ENCODE data around the gene RASL10A. TPM values are rescaled to one million over a fixed set of nuclear protein-coding genes. Genes with fewer than 3 reads are reported as not detected.
A peak's percentile ranks its signal among the peaks of the same experiment; 100 is the strongest.

Gene RASL10A
- total and polyA plus RNA-seq, 2 experiments from 2014 or later, result 0.20 TPM; not detected in 1

DNA sequence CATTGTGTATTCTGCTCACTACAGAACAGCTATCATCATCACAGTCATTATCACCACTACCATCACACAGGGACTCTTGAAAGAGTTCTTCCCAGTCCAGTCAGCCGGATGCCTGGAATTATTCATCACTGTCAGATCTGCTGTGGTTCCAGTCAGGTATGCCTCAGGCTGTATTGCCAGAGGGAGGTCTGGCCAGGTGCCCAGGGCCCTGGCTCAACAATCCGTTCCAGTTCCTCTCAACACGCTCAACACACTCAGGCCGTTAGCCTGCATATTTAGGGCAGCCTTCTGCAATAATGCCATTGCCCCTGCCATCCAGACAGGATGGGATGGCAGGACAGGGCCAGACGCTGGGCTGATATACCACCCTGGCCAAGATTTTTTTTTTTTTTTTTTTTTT, 28.6 kb upstream of the RASL10A start:
- 35 to 41% methylated on average over 5 of the region's 5 CpGs for WGBS, 2 experiments (ENCODE audit: low coverage in 1 of 2, low lambda C conversion rate in 2 of 2, missing lambda C conversion rate in 2 of 2)
- H2AFZ ChIP-seq, result no peak overlapping the region
- peak; percentile 90 for DNase-seq
- TF ChIP-seq EZH2phosphoT487 (IDR thresholded peaks at IDR 0.05; ENCODE audit: insufficient read depth, low read depth), result no peak
- no peak for TF ChIP-seq EZH2 (IDR thresholded peaks at IDR 0.05; ENCODE audit: insufficient read depth, poor library complexity, severe bottlenecking)
- H3K4me3 ChIP-seq, result no peak overlapping the region
- peaks cover 17% of the 10 kb centered on the region; the same call in 1 of the 2 replicates for H3K36me3 ChIP-seq (ENCODE audit: low read depth)
- peak overlapping the region; percentile 1 for H3K4me2 ChIP-seq (ENCODE audit: unreplicated experiment)
- H3K27ac ChIP-seq, result peak overlapping the region; percentile 47
- H3K4me1 ChIP-seq (ENCODE audit: insufficient read depth), result peaks cover 14% of the 10 kb centered on the region
- H3K79me2 ChIP-seq (ENCODE audit: insufficient read depth), result no peaks in the 10 kb centered on the region
- H3K27me3 ChIP-seq (replicated peaks; ENCODE audit: insufficient read depth), result no peaks in the 10 kb centered on the region
- H3K9me3 ChIP-seq (ENCODE audit: low read depth), result no peaks in the 10 kb centered on the region
- in situ Hi-C loops (cut with MboI), result no loop called here
- H3K9ac ChIP-seq, result no peak overlapping the region
- H3F3A ChIP-seq (ENCODE audit: insufficient read depth), result peaks cover 24% of the 10 kb centered on the region
- no peaks in the 10 kb centered on the region for H4K20me1 ChIP-seq (ENCODE audit: insufficient read depth)
- no peaks in the 10 kb centered on the region for H3K9me2 ChIP-seq (ENCODE audit: insufficient read depth)

DNA sequence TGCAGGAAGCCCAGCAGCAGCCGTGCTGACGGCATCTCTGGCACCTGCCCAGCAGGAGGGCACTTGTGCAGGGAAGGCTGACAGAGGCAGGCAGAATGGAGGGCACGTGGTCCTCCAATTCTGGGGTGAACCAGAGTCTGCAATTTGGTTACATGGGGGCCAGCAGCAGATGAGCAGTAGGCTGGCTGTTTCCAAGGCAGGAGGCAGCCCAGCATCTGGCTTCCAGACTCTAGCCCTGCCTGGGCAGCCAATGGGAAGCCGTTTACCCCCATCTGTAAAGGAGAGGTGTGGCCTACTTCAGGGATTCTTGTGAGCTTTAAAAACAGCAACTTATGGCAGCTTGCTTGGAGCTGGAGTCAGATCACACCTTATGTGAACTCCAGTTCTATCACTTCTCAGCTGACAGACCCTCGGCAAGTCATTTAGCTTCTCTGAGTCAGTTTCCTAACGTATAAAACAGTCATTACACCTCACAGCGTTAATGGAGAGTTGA, 27.9 kb upstream of the RASL10A start:
- TF ChIP-seq EZH2 (IDR thresholded peaks at IDR 0.05; ENCODE audit: insufficient read depth, poor library complexity, severe bottlenecking), result no peak
- no peak for TF ChIP-seq EZH2phosphoT487 (IDR thresholded peaks at IDR 0.05; ENCODE audit: insufficient read depth, low read depth)
- no peaks in the 10 kb centered on the region for H3K9me2 ChIP-seq (ENCODE audit: insufficient read depth)
- peaks cover 24% of the 10 kb centered on the region for H3F3A ChIP-seq (ENCODE audit: insufficient read depth)
- H3K9me3 ChIP-seq (ENCODE audit: low read depth), result no peaks in the 10 kb centered on the region
- H4K20me1 ChIP-seq (ENCODE audit: insufficient read depth), result no peaks in the 10 kb centered on the region
- H3K36me3 ChIP-seq (ENCODE audit: low read depth), result peaks cover 13% of the 10 kb centered on the region; the same call in 1 of the 2 replicates
- peak; percentile 29 for DNase-seq
- H3K27me3 ChIP-seq (replicated peaks; ENCODE audit: insufficient read depth), result no peaks in the 10 kb centered on the region
- peaks cover 14% of the 10 kb centered on the region for H3K4me1 ChIP-seq (ENCODE audit: insufficient read depth)
- peak overlapping the region; percentile 46 for H3K27ac ChIP-seq
- H3K4me2 ChIP-seq (ENCODE audit: unreplicated experiment), result peak overlapping the region; percentile 1
- in situ Hi-C loops (cut with MboI), result no loop called here
- no peak overlapping the region for H3K4me3 ChIP-seq
- 83 to 90% methylated on average over 7 of the region's 7 CpGs for WGBS, 2 experiments (ENCODE audit: low coverage in 1 of 2, low lambda C conversion rate in 2 of 2, missing lambda C conversion rate in 2 of 2)
- H3K79me2 ChIP-seq (ENCODE audit: insufficient read depth), result no peaks in the 10 kb centered on the region
- no peak overlapping the region for H2AFZ ChIP-seq
- H3K9ac ChIP-seq, result no peak overlapping the region

DNA sequence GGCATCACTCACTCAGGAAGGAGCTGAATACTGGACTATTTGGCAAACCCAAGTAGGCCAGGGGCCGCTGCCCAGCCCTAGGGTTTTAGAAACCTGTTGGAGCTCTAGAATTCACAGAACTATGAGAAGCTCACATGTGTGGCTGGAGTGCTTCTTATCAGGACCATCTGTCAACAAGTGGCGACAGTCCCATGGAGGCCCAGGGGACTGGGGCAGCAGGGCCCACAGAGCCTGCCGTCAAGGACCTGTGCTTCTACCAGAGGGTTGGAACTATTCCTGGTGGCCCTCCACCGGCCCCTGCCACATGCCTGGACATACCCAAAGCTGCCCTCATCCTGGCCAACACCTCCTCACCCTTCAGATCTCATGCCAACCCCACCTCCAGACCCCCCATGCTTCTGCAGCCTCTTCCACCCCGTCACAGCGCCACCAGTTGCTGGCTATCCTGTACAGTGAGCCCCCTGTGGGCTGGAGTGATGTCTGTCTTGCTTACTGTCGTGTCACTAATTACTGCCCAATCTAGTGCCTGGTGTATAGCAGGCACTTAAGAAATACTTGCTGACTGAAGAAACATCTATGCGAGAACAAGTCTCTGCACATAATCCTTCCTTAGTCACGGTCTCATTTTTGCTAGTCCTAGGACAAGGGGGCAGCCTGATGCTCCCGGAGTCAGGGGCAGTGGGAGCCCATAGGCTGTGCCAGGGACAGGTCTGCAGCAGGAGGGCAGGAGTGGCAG, 27.2 kb upstream of the RASL10A start:
- in situ Hi-C loops (cut with MboI), result no loop called here
- no peak overlapping the region for H2AFZ ChIP-seq
- H4K20me1 ChIP-seq (ENCODE audit: insufficient read depth), result no peaks in the 10 kb centered on the region
- H3K4me1 ChIP-seq (ENCODE audit: insufficient read depth), result peaks cover 14% of the 10 kb centered on the region
- no peak overlapping the region for H3K27ac ChIP-seq
- no peak overlapping the region for H3K4me2 ChIP-seq (ENCODE audit: unreplicated experiment)
- no peak for DNase-seq
- H3K36me3 ChIP-seq (ENCODE audit: low read depth), result peaks cover 12% of the 10 kb centered on the region; the same call in 1 of the 2 replicates
- no peaks in the 10 kb centered on the region for H3K9me2 ChIP-seq (ENCODE audit: insufficient read depth)
- peaks cover 24% of the 10 kb centered on the region for H3F3A ChIP-seq (ENCODE audit: insufficient read depth)
- H3K79me2 ChIP-seq (ENCODE audit: insufficient read depth), result no peaks in the 10 kb centered on the region
- H3K9me3 ChIP-seq (ENCODE audit: low read depth), result no peaks in the 10 kb centered on the region
- WGBS, 2 experiments (ENCODE audit: low coverage in 1 of 2, low lambda C conversion rate in 2 of 2, missing lambda C conversion rate in 2 of 2), result 95% methylated on average over 10 of the region's 10 CpGs
- no peak overlapping the region for H3K9ac ChIP-seq
- H3K4me3 ChIP-seq, result no peak overlapping the region
- no peaks in the 10 kb centered on the region for H3K27me3 ChIP-seq (replicated peaks; ENCODE audit: insufficient read depth)
- TF ChIP-seq EZH2phosphoT487 (IDR thresholded peaks at IDR 0.05; ENCODE audit: insufficient read depth, low read depth), result no peak
- no peak for TF ChIP-seq EZH2 (IDR thresholded peaks at IDR 0.05; ENCODE audit: insufficient read depth, poor library complexity, severe bottlenecking)

DNA sequence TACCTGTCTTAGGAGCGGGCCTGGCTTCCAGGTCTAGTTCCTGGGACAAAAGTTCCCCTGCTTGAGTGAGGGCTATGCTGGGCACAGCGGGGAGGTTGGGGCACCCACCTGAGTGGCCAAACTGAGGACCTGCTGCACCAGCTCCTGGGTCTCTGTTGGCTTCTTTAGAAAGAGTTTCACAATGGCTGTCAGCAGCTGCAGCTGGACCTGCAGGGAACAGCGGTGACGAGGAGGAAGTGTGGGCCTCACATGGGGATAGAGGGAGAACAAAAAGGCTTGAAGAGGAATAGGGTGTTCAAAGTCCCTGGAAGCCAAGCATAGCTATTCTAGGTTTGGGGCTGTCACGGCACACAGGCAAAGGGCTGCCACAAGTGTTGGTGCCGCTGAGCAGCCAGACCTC, 26.7 kb upstream of the RASL10A start:
- WGBS, 2 experiments (ENCODE audit: low coverage in 1 of 2, low lambda C conversion rate in 2 of 2, missing lambda C conversion rate in 2 of 2), result 97 to 99% methylated on average over 6 of the region's 6 CpGs
- Histone ChIP-seq H3F3A (ENCODE audit: insufficient read depth) (peaks cover 24% of the 10 kb centered on the region), H3K36me3 (ENCODE audit: low read depth) (peaks cover 12% of the 10 kb centered on the region; the same call in 1 of the 2 replicates), H3K27me3 (replicated peaks; ENCODE audit: insufficient read depth) (no peaks in the 10 kb centered on the region), H3K4me3 (no peak overlapping the region), H3K9me3 (ENCODE audit: low read depth) (no peaks in the 10 kb centered on the region), H4K20me1 (ENCODE audit: insufficient read depth) (no peaks in the 10 kb centered on the region), H3K9ac (no peak overlapping the region), H2AFZ (no peak overlapping the region), H3K4me1 (ENCODE audit: insufficient read depth) (peaks cover 14% of the 10 kb centered on the region), H3K4me2 (ENCODE audit: unreplicated experiment) (no peak overlapping the region), H3K27ac (no peak overlapping the region), H3K9me2 (ENCODE audit: insufficient read depth) (no peaks in the 10 kb centered on the region), H3K79me2 (ENCODE audit: insufficient read depth) (no peaks in the 10 kb centered on the region)
- TF ChIP-seq EZH2 (IDR thresholded peaks at IDR 0.05; ENCODE audit: insufficient read depth, poor library complexity, severe bottlenecking) (no peak), EZH2phosphoT487 (IDR thresholded peaks at IDR 0.05; ENCODE audit: insufficient read depth, low read depth) (no peak)
- in situ Hi-C loops (cut with MboI), result no loop called here
- no peak for DNase-seq

All from GM23248 (cell line).